Esophagus muscularis mucosa (tissue), 4 donors: ENCODE measurements around the gene HSPE1.

ENCODE experiments used
- EP300 ChIP-seq: sonication (generic); formaldehyde crosslinking; IDR thresholded peaks from one replicate; pipeline ENCODE4 v1.6.1; 2017; ENCODE audit warnings: antibody characterized with exemption
- POLR2A ChIP-seq: fragments of 450-650 bp; IDR thresholded peaks from one replicate; pipeline ENCODE4 v1.6.1; 2017; ENCODE audit warnings: antibody characterized with exemption, moderate library complexity, mild to moderate bottlenecking, low read depth
- POLR2AphosphoS5 ChIP-seq, 2 donors: sonication (generic); formaldehyde crosslinking; IDR thresholded peaks; one replicate each; pipeline ENCODE4 v1.6.1; 2017; ENCODE audit warnings: antibody characterized with exemption in 2 of 2
- TF ChIP-seq, protein P1 (sequence below), 3 experiments: fragments of 200-600 bp in 2 of 3; fragments of 450-650 bp in 1 of 3; sonication (generic) in 2 of 3; IDR thresholded peaks; one replicate each; pipeline ENCODE4 v1.5.1; 2017 to 2019; ENCODE audit warnings: antibody characterized with exemption in 3 of 3, mild to moderate bottlenecking in 2 of 3, moderate library complexity in 1 of 3

DNA sequence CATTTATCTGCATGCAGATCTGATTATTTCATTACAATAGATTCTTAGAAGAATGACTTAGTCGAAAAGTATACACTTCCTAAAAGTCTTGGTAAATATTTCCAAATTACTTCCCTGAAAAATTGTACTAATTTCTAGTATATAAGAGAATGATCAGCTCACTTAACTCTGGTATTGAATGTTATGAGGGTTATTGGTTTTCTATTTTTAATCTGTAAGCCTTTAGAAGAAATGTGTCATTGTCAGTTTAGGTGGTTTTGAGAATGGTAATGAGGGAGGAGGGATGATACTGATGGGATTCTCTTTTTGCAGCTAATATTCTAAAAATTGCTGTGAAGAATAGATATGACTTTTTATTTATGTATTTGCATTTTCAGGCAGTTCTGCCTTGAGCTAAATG, 39.6 kb downstream of the HSPE1 start:
- no peak for TF ChIP-seq POLR2AphosphoS5 (IDR thresholded peaks at IDR 0.05)
- TF ChIP-seq, protein P1, sequence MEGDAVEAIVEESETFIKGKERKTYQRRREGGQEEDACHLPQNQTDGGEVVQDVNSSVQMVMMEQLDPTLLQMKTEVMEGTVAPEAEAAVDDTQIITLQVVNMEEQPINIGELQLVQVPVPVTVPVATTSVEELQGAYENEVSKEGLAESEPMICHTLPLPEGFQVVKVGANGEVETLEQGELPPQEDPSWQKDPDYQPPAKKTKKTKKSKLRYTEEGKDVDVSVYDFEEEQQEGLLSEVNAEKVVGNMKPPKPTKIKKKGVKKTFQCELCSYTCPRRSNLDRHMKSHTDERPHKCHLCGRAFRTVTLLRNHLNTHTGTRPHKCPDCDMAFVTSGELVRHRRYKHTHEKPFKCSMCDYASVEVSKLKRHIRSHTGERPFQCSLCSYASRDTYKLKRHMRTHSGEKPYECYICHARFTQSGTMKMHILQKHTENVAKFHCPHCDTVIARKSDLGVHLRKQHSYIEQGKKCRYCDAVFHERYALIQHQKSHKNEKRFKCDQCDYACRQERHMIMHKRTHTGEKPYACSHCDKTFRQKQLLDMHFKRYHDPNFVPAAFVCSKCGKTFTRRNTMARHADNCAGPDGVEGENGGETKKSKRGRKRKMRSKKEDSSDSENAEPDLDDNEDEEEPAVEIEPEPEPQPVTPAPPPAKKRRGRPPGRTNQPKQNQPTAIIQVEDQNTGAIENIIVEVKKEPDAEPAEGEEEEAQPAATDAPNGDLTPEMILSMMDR (IDR thresholded peaks at IDR 0.05): no peak
- no peak for TF ChIP-seq POLR2A
- TF ChIP-seq EP300: no peak
